HCT116 (cell line): ENCODE results near the gene GIN1. TPM values are rescaled to one million over a fixed set of nuclear protein-coding genes. Genes with fewer than 3 reads are reported as not detected.

Source experiments
- ATAC-seq: fragments of 200-7000 bp; cut with Tn5 transposase; 2 replicates; pipeline ENCODE4 v1.9.1; 2020; ENCODE audit warnings: mild to moderate bottlenecking, moderate library complexity
- BruUV-seq: library from RNA; stranded (reverse); fragments of 400-500 nt; replicated peaks from 2 replicates; lab custom pipeline; 2021; lab: Mats Ljungman, UMichigan
- CTCF ChIA-PET: fragments of 300-600 bp; sonication (Branson Sonifier 250); formaldehyde crosslinking; loops from one replicate; lab custom pipeline; 2021; ENCODE audit warnings: antibody characterized with exemption; lab: Charles Lee
- POLR2A ChIA-PET: fragments of 300-600, 350-600 bp; sonication (Branson Sonifier 250); formaldehyde crosslinking; loops from one replicate; lab custom pipeline; 2021; ENCODE audit warnings: antibody characterized with exemption; lab: Charles Lee
- RAD21 ChIA-PET, 2 experiments: fragments of 300-600 bp; sonication (Branson Sonifier 250); formaldehyde crosslinking; loops; one replicate each; lab custom pipeline; 2023; ENCODE audit warnings: low total read pairs in 2 of 2; ENCODE audit not compliant: uncharacterized antibody in 2 of 2, unreplicated experiment in 2 of 2, low non-redundant PET in 1 of 2; lab: Charles Lee
- DNase-seq: peaks from one replicate; pipeline ENCODE4 v3.0.0-alpha.2; 2010; ENCODE audit warnings: low read depth, low spot score
- H2AFZ ChIP-seq: fragments of 200-600 bp; shearing (Covaris generic), sonication (generic); 2 replicates; pipeline ENCODE4 v1.6.1; 2017; ENCODE audit warnings: low read depth, mixed run types, mixed read lengths, antibody characterized with exemption, low read length; ENCODE audit not compliant: poor library complexity, severe bottlenecking
- H3K27ac ChIP-seq: 2 replicates; pipeline ENCODE4 v1.5.1; 2012; ENCODE audit warnings: low read depth, low read length
- H3K27me3 ChIP-seq: fragments of 200-600 bp; sonication (generic); 2 replicates; pipeline ENCODE4 v1.6.1; 2016; ENCODE audit warnings: mixed run types, low read length, mixed read lengths; ENCODE audit not compliant: insufficient read depth
- H3K36me3 ChIP-seq, 2 experiments: fragments of 200-500 bp in 1 of 2; fragments of 200-600 bp in 1 of 2; sonication (Bioruptor generic) in 1 of 2; sonication (generic) in 1 of 2; 2 replicates each; pipeline versions ENCODE4 v1.5.1 to v1.6.1; 2014 to 2016; ENCODE audit warnings: low read length in 2 of 2, inconsistent platforms in 1 of 2, mixed read lengths in 1 of 2, mixed run types in 1 of 2; ENCODE audit not compliant: insufficient read depth in 2 of 2, control insufficient read depth in 1 of 2
- H3K4me1 ChIP-seq, 2 experiments: fragments of 200-600 bp in 1 of 2; sonication (generic) in 1 of 2; 2 replicates each; pipeline versions ENCODE4 v1.5.1 to v1.6.1; 2012 to 2017; ENCODE audit warnings: low read length in 2 of 2, inconsistent platforms in 1 of 2, mild to moderate bottlenecking in 1 of 2, mixed read lengths in 1 of 2, mixed run types in 1 of 2, moderate library complexity in 1 of 2; ENCODE audit not compliant: insufficient read depth in 2 of 2, control insufficient read depth in 1 of 2
- H3K4me2 ChIP-seq: fragments of 200-600 bp; sonication (generic); 2 replicates; pipeline ENCODE4 v1.6.1; 2017; ENCODE audit warnings: mixed run types, low read length, mixed read lengths
- H3K4me3 ChIP-seq, 2 experiments: fragments of 200-600 bp in 1 of 2; sonication (generic) in 1 of 2; replicated peaks in 1 of 2; 2 replicates each; pipeline ENCODE4 v1.5.1; 2011 to 2016; ENCODE audit warnings: low read length in 2 of 2, control low read depth in 1 of 2, low read depth in 1 of 2, mild to moderate bottlenecking in 1 of 2, mixed read lengths in 1 of 2, mixed run types in 1 of 2
- H3K79me2 ChIP-seq: fragments of 200-600 bp; sonication (generic); 2 replicates; pipeline ENCODE4 v1.6.1; 2017; ENCODE audit warnings: mild to moderate bottlenecking, mixed run types, low read length, moderate library complexity, mixed read lengths; ENCODE audit not compliant: insufficient read depth
- H3K9ac ChIP-seq: fragments of 200-600 bp; sonication (generic); 2 replicates; pipeline ENCODE4 v1.6.1; 2016; ENCODE audit warnings: low read length, mixed read lengths
- H3K9me2 ChIP-seq: fragments of 200-600 bp; sonication (generic), shearing (Covaris generic); 2 replicates; pipeline ENCODE4 v1.6.1; 2017; ENCODE audit warnings: mixed run types, mild to moderate bottlenecking, moderate library complexity; ENCODE audit not compliant: insufficient read depth
- H3K9me3 ChIP-seq, 2 experiments: fragments of 200-500 bp in 1 of 2; fragments of 200-600 bp in 1 of 2; sonication (Bioruptor generic) in 1 of 2; sonication (generic) in 1 of 2; 2 replicates each; pipeline ENCODE4 v1.6.1; 2014 to 2017; ENCODE audit warnings: low read length in 2 of 2, mixed read lengths in 2 of 2, inconsistent platforms in 1 of 2, low read depth in 1 of 2, mild to moderate bottlenecking in 1 of 2, mixed run types in 1 of 2, moderate library complexity in 1 of 2; ENCODE audit not compliant: control insufficient read depth in 1 of 2, insufficient read depth in 1 of 2
- H4K20me1 ChIP-seq: fragments of 200-600 bp; sonication (generic), shearing (Covaris generic); 2 replicates; pipeline ENCODE4 v1.6.1; 2017; ENCODE audit warnings: mixed run types, mild to moderate bottlenecking, moderate library complexity; ENCODE audit not compliant: insufficient read depth
- CBX3 ChIP-seq: IDR thresholded peaks from 2 replicates; pipeline ENCODE4 v1.6.1; 2012; ENCODE audit warnings: low read depth
- CEBPB ChIP-seq: IDR thresholded peaks from 2 replicates; pipeline ENCODE4 v1.6.1; 2012; ENCODE audit warnings: low read depth
- CTCF ChIP-seq, 3 experiments: fragments of 200-600 bp in 1 of 3; sonication (generic) in 1 of 3; IDR thresholded peaks in 2 of 3; conservative IDR thresholded peaks in 1 of 3; 2 replicates each; pipeline ENCODE4 v1.5.1; 2012 to 2017; ENCODE audit warnings: low read depth in 2 of 3, low read length in 2 of 3, antibody characterized with exemption in 1 of 3, borderline replicate concordance in 1 of 3, control low read depth in 1 of 3, mild to moderate bottlenecking in 1 of 3, mixed read lengths in 1 of 3, mixed run types in 1 of 3, moderate library complexity in 1 of 3; ENCODE audit not compliant: insufficient read depth in 1 of 3
- EGR1 ChIP-seq: IDR thresholded peaks from 2 replicates; pipeline ENCODE4 v1.6.1; 2012; ENCODE audit warnings: low read depth
- ELF1 ChIP-seq: IDR thresholded peaks from 2 replicates; pipeline ENCODE4 v1.6.1; 2012; ENCODE audit warnings: low read depth, borderline replicate concordance
- POLR2A ChIP-seq: IDR thresholded peaks from 2 replicates; pipeline ENCODE4 v1.7.0; 2011; ENCODE audit warnings: borderline replicate concordance; ENCODE audit not compliant: insufficient read depth, insufficient read length; ENCODE audit errors: extremely low read depth
- POLR2AphosphoS5 ChIP-seq: IDR thresholded peaks from 2 replicates; pipeline ENCODE4 v1.6.1; 2011; ENCODE audit warnings: mild to moderate bottlenecking, low read depth, low read length, moderate library complexity
- SIN3A ChIP-seq: IDR thresholded peaks from 2 replicates; pipeline ENCODE4 v1.6.1; 2012; ENCODE audit warnings: low read depth
- SP1 ChIP-seq: IDR thresholded peaks from 2 replicates; pipeline ENCODE4 v1.6.1; 2012; ENCODE audit warnings: low read depth
- SRF ChIP-seq: IDR thresholded peaks from 2 replicates; pipeline ENCODE4 v1.6.1; 2012; ENCODE audit warnings: low read depth
- TCF7L2 ChIP-seq: IDR thresholded peaks from 2 replicates; pipeline ENCODE4 v1.7.0; 2011; ENCODE audit warnings: borderline replicate concordance, inconsistent platforms; ENCODE audit not compliant: insufficient read depth, insufficient read length; ENCODE audit errors: extremely low read depth
- ZBTB33 ChIP-seq: IDR thresholded peaks from 2 replicates; pipeline ENCODE4 v1.6.1; 2011; ENCODE audit warnings: mild to moderate bottlenecking, low read length, moderate library complexity; ENCODE audit not compliant: insufficient replicate concordance; ENCODE audit errors: extremely low read depth
- ZFX ChIP-seq: fragments of 450-650 bp; IDR thresholded peaks from 2 replicates; pipeline ENCODE4 v1.6.1; 2017
- intact Hi-C: fragments of 100-400 bp; cut with micrococcal nuclease; formaldehyde crosslinking; loops from 2 replicates; pipeline ENCODE4 v1.10.0; 2022
- total RNA-seq: library from RNA; stranded (reverse); gene quantifications from one replicate; pipeline ENCODE4 v1.2.1, GENCODE V29; 2021; ENCODE audit not compliant: unreplicated experiment
- TF ChIP-seq, protein P1 (sequence below): IDR thresholded peaks from 2 replicates; pipeline ENCODE4 v1.6.1; 2012
- TF ChIP-seq, protein P2 (sequence below): IDR thresholded peaks from 2 replicates; pipeline ENCODE4 v1.6.1; 2012; ENCODE audit warnings: low read depth
- TF ChIP-seq, protein P3 (sequence below): IDR thresholded peaks from 2 replicates; pipeline ENCODE4 v1.6.1; 2012

Gene GIN1
- total RNA-seq, 1 experiment from 2014 or later: 11.0 TPM

DNA sequence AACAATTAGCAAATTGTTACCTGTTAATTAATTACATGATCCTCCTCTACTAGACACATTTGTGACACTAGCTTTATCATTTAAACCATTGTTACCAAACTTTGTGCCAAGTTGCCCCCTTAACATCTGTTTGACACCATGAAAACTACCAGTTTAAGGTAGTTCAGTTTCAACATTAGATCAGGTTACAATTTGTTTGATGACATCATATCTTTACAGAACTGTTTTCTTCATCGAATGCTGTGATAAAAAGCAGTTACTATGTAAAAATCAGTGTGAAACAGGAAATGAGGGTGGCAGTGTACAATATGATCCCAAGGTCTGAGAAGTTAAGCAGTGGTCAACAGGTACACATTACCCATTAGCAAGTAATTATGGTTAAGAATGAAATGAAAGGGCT, 17.7 kb downstream of the GIN1 start:
- DNase-seq: no peak
- Histone ChIP-seq H3K27me3 (no peaks in the 10 kb centered on the region), H2AFZ (no peak overlapping the region), H3K4me3 (no peak overlapping the region), H3K4me1 (no peaks in the 10 kb centered on the region), H3K9me3 (no peaks in the 10 kb centered on the region), H3K9me2 (no peaks in the 10 kb centered on the region), H3K79me2 (no peaks in the 10 kb centered on the region), H3K4me2 (no peak overlapping the region), H3K9ac (no peak overlapping the region), H3K36me3 (no peaks in the 10 kb centered on the region), H3K27ac (no peak overlapping the region), H4K20me1 (no peaks in the 10 kb centered on the region; the same call in 1 of the 2 replicates)
- RAD21 ChIA-PET: no interaction called here
- CTCF ChIA-PET: no interaction called here
- BruUV-seq: no TSS peak
- POLR2A ChIA-PET: interaction anchor here (0.8 kb wide), 1 partner anchor 18 kb away, joined by 3 read pairs; the partner anchor contains the start of genes GIN1 and PPIP5K2
- no peak for TF ChIP-seq EGR1
- no peak for TF ChIP-seq CEBPB
- no peak for TF ChIP-seq ZBTB33
- no peak for TF ChIP-seq TCF7L2
- TF ChIP-seq SP1: no peak
- no peak for TF ChIP-seq POLR2A
- no peak for TF ChIP-seq SIN3A
- TF ChIP-seq ZFX: no peak
- no peak for TF ChIP-seq ELF1
- TF ChIP-seq, protein P1, sequence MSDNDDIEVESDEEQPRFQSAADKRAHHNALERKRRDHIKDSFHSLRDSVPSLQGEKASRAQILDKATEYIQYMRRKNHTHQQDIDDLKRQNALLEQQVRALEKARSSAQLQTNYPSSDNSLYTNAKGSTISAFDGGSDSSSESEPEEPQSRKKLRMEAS: no peak
- TF ChIP-seq, protein P2, sequence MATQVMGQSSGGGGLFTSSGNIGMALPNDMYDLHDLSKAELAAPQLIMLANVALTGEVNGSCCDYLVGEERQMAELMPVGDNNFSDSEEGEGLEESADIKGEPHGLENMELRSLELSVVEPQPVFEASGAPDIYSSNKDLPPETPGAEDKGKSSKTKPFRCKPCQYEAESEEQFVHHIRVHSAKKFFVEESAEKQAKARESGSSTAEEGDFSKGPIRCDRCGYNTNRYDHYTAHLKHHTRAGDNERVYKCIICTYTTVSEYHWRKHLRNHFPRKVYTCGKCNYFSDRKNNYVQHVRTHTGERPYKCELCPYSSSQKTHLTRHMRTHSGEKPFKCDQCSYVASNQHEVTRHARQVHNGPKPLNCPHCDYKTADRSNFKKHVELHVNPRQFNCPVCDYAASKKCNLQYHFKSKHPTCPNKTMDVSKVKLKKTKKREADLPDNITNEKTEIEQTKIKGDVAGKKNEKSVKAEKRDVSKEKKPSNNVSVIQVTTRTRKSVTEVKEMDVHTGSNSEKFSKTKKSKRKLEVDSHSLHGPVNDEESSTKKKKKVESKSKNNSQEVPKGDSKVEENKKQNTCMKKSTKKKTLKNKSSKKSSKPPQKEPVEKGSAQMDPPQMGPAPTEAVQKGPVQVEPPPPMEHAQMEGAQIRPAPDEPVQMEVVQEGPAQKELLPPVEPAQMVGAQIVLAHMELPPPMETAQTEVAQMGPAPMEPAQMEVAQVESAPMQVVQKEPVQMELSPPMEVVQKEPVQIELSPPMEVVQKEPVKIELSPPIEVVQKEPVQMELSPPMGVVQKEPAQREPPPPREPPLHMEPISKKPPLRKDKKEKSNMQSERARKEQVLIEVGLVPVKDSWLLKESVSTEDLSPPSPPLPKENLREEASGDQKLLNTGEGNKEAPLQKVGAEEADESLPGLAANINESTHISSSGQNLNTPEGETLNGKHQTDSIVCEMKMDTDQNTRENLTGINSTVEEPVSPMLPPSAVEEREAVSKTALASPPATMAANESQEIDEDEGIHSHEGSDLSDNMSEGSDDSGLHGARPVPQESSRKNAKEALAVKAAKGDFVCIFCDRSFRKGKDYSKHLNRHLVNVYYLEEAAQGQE: no peak
- TF ChIP-seq SRF: no peak
- TF ChIP-seq CBX3: no peak
- TF ChIP-seq, protein P3, sequence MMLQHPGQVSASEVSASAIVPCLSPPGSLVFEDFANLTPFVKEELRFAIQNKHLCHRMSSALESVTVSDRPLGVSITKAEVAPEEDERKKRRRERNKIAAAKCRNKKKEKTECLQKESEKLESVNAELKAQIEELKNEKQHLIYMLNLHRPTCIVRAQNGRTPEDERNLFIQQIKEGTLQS: no peak
- no peak for TF ChIP-seq CTCF (IDR thresholded peaks at IDR 0.05 in 2 of 3, conservative IDR thresholded peaks at IDR 0.05 in 1 of 3; ENCODE audit: borderline replicate concordance in 1 of 3, insufficient read depth in 1 of 3, low read depth in 2 of 3, low read length in 2 of 3)
- no peak for TF ChIP-seq POLR2AphosphoS5
- ATAC-seq: no peak
- intact Hi-C loops: no loop called here
